Fibroblast of the aortic adventitia (primary cell): ENCODE measurements around the gene CFAP161. TPM values are rescaled to one million over a fixed set of nuclear protein-coding genes. Genes with fewer than 3 reads are reported as not detected.

Source experiments
- DNase-seq: peaks from one replicate; pipeline ENCODE4 v3.0.0-alpha.2; 2010; ENCODE audit warnings: low read depth
- H3K4me3 ChIP-seq: 2 replicates; pipeline ENCODE4 v1.5.1; 2011; ENCODE audit warnings: low read depth, mild to moderate bottlenecking, control low read depth, low read length, moderate library complexity
- total RNA-seq: library from RNA; depleted of rRNA; stranded (reverse); fragments of >200 nt; gene quantifications from 2 replicates; pipeline ENCODE4 v1.2.3, GENCODE V29; 2012; ENCODE audit warnings: low replicate concordance
- TF ChIP-seq, protein P1 (sequence below): IDR thresholded peaks from 2 replicates; pipeline ENCODE4 v1.5.1; 2011; ENCODE audit warnings: mild to moderate bottlenecking, low read length, control low read depth, inconsistent platforms; ENCODE audit not compliant: insufficient read depth

The CFAP161 gene
- total RNA-seq, 1 donor: not detected

GRCh38 chr15:81097116-81097889, 36.8 kb upstream of the CFAP161 start:
- DNase-seq: no peak
- no peak overlapping the region for H3K4me3 ChIP-seq
- TF ChIP-seq, protein P1, sequence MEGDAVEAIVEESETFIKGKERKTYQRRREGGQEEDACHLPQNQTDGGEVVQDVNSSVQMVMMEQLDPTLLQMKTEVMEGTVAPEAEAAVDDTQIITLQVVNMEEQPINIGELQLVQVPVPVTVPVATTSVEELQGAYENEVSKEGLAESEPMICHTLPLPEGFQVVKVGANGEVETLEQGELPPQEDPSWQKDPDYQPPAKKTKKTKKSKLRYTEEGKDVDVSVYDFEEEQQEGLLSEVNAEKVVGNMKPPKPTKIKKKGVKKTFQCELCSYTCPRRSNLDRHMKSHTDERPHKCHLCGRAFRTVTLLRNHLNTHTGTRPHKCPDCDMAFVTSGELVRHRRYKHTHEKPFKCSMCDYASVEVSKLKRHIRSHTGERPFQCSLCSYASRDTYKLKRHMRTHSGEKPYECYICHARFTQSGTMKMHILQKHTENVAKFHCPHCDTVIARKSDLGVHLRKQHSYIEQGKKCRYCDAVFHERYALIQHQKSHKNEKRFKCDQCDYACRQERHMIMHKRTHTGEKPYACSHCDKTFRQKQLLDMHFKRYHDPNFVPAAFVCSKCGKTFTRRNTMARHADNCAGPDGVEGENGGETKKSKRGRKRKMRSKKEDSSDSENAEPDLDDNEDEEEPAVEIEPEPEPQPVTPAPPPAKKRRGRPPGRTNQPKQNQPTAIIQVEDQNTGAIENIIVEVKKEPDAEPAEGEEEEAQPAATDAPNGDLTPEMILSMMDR: no peak

- TF ChIP-seq, protein P1: no peak
- no peak for DNase-seq
Measured at GRCh38 chr15:81097890-81098280, 36.2 kb upstream of the CFAP161 start.

GRCh38 chr15:81098349-81098748, 35.7 kb upstream of the CFAP161 start:
- TF ChIP-seq, protein P1: no peak
- DNase-seq: no peak
- no peak overlapping the region for H3K4me3 ChIP-seq

More at GRCh38 chr15:81097890-81098280, 36.2 kb upstream of the CFAP161 start:
- H3K4me3 ChIP-seq: no peak overlapping the region

DNA sequence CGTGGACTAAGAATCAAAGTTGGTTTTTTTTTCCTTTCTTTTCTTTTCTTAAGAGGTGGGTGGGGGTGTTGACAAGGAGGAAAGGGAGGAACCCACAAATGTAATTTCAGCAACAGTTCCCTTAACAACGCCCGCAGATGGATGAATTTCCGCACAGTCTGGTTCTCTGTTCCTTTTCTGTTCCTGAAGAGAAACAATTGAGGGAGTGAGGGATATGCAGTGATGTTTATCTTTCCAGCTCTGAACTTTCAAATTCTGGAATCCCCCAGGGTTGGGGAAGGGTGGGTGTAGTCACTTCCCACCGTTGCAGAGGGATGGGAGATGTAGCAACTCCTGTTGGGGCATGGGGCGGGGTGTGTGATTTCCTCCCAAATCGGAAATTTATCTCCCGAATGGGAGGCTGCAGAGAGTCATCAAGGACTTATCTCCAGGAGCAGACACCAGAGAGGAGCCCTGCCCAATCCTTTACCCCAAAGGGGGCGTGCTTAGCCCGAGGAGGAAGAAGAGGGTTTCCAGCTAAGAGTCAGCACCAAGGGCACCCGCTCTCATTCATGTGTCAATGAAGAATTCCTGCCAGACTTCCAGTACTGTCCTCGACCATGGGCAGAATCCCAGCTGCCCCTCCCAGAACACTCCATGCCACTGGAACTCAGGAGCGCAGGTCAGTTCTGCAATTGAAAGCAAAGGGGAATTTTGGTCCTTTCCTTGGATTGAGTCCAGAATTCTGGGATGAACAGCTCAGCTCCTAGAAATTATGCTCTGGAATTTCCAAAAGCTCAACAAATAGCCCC, 35.0 kb upstream of the CFAP161 start:
- DNase-seq: peak; percentile 55
- TF ChIP-seq, protein P1: no peak
- no peak overlapping the region for H3K4me3 ChIP-seq

- no peak overlapping the region for H3K4me3 ChIP-seq
- DNase-seq: no peak
- TF ChIP-seq, protein P1: no peak
Measured at GRCh38 chr15:81101894-81102815, 31.9 kb upstream of the CFAP161 start.

GRCh38 chr15:81103857-81104256, 30.2 kb upstream of the CFAP161 start:
- DNase-seq: no peak
- TF ChIP-seq, protein P1: no peak
- H3K4me3 ChIP-seq: no peak overlapping the region
